HG03342 (cell line): ENCODE data around the gene GAA.

Source experiments
- ATAC-seq: cut with Tn5 transposase; IDR thresholded peaks from one replicate; pipeline ENCODE4 v1.9.1; 2021; ENCODE audit warnings: mild to moderate bottlenecking, moderate library complexity; ENCODE audit not compliant: unreplicated experiment

GAA gene

DNA sequence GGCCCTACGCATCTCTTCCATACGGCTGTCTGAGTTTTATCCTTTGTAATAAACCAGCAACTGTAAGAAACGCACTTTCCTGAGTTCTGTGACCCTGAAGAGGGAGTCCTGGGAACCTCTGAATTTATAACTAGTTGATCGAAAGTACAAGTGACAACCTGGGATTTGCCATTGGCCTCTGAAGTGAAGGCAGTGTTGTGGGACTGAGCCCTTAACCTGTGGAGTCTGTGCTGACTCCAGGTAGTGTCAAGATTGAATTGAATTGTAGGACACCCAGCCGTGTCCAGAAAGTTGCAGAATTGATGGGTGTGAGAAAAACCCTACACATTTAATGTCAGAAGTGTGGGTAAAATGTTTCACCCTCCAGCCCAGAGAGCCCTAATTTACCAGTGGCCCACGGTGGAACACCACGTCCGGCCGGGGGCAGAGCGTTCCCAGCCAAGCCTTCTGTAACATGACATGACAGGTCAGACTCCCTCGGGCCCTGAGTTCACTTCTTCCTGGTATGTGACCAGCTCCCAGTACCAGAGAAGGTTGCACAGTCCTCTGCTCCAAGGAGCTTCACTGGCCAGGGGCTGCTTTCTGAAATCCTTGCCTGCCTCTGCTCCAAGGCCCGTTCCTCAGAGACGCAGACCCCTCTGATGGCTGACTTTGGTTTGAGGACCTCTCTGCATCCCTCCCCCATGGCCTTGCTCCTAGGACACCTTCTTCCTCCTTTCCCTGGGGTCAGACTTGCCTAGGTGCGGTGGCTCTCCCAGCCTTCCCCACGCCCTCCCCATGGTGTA is 1.5 kb downstream of the GAA start:
- no peak for ATAC-seq

GRCh38 chr17:80103449-80104085 is 2.2 kb downstream of the GAA start:
- no peak for ATAC-seq

GRCh38 chr17:80104321-80104955 is 3.1 kb downstream of the GAA start:
- ATAC-seq: no peak

GRCh38 chr17:80104956-80105375 is 3.6 kb downstream of the GAA start:
- ATAC-seq: no peak

- no peak for ATAC-seq
Observed at GRCh38 chr17:80105762-80106161, 4.4 kb downstream of the GAA start.

DNA sequence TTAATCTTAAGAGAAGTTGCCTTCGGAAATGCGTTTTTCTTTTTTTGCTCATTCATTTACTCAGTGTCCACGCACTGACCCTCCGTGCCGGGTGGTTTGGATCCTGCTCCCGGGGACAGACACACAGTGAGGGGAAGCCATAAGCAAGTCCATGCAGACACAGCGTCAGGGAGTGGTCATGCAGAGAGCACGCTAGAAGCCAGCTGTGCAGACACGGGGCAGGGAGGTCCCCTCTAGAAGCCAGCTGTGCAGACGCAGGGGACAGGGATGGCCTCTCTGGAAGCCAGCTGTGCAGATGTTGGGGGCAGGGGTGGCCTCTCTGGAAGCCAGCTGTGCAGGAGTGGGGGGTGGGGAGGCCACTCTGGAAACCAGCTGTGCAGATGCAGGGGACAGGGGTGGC is 4.8 kb downstream of the GAA start:
- ATAC-seq: no peak

DNA sequence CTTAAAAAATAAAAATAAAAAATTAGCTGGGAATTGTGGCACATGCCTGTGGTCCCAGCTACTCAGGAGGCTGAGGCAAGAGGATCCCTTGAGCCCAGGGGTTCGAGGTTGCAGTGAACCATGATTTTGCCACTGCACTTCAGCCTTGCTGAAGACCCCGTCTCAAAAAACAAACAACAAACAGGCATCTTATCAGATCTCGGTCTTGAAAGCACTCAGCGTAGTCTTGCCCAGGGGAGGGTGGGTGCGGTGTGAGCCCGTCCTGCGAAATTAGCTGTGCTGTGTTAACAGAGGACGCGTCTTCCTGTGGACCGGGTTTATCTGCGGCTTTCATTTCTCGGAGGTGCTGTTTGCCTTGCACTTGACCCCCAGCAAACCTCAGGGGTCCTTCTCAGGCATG is 5.4 kb downstream of the GAA start:
- ATAC-seq: no peak

- ATAC-seq: no peak
Observed at GRCh38 chr17:80107231-80108021, 6.0 kb downstream of the GAA start.

- no peak for ATAC-seq
Observed at GRCh38 chr17:80108036-80108971, 6.9 kb downstream of the GAA start.

- ATAC-seq: no peak
Observed at GRCh38 chr17:80109066-80109660, 7.8 kb downstream of the GAA start.

DNA sequence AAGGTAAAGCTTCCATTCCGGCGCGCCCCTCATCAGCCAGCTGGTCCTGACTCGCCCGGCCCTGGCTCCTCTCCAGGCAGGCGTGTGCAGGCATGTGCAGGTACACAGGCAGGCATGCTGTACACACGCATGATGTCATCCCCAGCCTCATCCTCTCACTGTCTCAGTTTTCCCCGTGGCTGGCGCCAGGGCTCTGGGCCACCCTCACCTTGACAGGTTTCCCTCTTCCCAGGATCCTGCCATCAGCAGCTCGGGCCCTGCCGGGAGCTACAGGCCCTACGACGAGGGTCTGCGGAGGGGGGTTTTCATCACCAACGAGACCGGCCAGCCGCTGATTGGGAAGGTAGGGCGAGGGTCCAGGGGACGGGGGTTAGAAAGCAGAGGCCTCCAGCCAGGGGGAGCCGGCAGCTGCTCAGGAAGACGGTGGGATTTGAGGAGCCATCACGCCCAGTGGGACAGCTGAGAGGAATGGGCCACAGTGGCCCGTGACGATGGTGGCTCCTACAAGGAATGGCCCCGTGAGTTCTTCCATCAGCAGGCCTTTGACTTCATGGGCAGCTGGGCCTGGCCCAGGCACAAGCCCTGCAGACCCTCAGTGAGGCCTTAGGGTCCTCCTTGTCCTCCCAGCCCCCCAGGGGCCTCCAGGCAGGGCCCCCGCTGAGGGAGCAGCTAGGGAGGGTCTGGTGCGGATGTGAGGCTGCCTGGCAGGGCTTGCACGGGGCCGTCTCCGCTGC is 8.5 kb downstream of the GAA start:
- no peak for ATAC-seq

- no peak for ATAC-seq
Observed at GRCh38 chr17:80110447-80110812, 9.0 kb downstream of the GAA start.

- ATAC-seq: no peak
Observed at GRCh38 chr17:80110927-80111701, 9.7 kb downstream of the GAA start.

DNA sequence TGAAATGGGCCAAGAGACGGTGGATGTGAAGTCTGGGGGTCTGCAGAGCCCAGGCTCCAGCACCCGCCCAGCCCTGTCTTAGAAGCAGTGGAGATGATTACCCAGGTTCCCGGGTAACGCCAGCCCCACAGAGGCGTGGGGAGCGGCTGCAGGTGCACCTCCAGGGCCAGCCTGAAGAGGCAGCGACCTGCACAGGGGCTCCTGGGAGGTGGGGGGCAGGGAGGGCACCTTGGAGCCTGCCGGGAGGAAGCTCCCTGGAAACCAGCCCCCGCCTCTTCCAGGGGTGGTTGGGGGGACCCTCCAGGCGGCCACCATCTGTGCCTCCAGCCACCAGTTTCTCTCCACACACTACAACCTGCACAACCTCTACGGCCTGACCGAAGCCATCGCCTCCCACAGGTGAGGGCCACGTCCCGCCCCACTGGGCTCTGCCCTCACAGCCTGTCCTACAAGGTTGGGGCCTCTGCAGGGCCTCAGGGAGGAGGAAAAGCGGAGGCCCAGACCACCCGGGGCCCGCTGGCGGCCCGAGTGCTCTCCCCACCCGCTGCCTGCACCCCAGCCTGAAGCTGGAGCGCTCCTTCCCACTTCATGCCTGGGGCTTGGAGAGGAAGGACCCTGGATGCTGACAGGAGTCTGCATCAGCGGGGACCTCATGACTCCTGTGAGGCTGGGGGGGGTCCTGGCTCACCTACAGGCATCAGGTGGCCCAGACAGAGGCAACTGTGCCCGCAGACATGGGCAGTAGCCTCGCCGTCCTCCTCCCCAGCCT is 10.5 kb downstream of the GAA start:
- no peak for ATAC-seq

- ATAC-seq: no peak
Observed at GRCh38 chr17:80112471-80113032, 11.2 kb downstream of the GAA start.

- ATAC-seq: no peak
Observed at GRCh38 chr17:80113033-80113484, 11.7 kb downstream of the GAA start.

DNA sequence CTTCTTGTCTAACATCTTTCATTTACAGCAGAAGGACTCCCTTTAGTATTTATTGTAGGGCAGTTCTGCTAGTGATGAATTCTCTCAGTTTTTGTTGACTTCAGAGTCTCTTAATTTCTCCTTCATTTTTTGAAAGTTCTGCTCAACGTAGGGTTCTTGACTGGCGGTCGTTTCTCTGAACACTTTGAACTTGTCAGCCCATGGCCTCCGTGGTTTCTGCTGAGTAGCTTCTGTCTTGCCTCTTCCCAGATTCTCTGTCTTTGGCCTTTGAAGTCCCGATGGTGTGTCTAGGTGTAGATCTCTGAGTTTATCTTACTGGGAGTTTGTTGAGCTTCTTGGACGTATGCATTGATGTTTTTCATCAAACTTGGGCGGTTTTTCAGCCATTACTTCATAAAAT is 13.4 kb downstream of the GAA start:
- no peak for ATAC-seq
